Lower leg skin (tissue), 3 donors: ENCODE measurements around the gene NSUN2.

ENCODE experiments used
- CTCF ChIP-seq, 3 donors: fragments of 450-650 bp; IDR thresholded peaks; one replicate each; pipeline ENCODE4 v1.5.1; 2016; ENCODE audit warnings: antibody characterized with exemption in 3 of 3, mild to moderate bottlenecking in 3 of 3, moderate library complexity in 2 of 3
- POLR2A ChIP-seq, 2 donors: fragments of 450-650 bp; IDR thresholded peaks; one replicate each; pipeline ENCODE4 v1.6.1; 2016 to 2017; ENCODE audit warnings: antibody characterized with exemption in 2 of 2, mild to moderate bottlenecking in 1 of 2, moderate library complexity in 1 of 2

GRCh38 chr5:6680922-6681321, 48.1 kb upstream of the NSUN2 start:
- TF ChIP-seq CTCF (IDR thresholded peaks at IDR 0.05) = no peak
- no peak for TF ChIP-seq POLR2A (IDR thresholded peaks at IDR 0.05)
